GM18511 (cell line): Measurements from ENCODE around the gene SLC22A7.
"Not testable (repeated sequence)": the region's sequence is repeated elsewhere in the genome, so short reads cannot be mapped to it uniquely, and the experiment has no call there.

Source experiments
- ATAC-seq: cut with Tn5 transposase; IDR thresholded peaks from one replicate; pipeline ENCODE4 v1.9.1; 2021; ENCODE audit warnings: mild to moderate bottlenecking, moderate library complexity; ENCODE audit not compliant: unreplicated experiment

Gene SLC22A7

GRCh38 chr6:43334466-43335095, 36.5 kb downstream of the SLC22A7 start:
- no peak for ATAC-seq

DNA sequence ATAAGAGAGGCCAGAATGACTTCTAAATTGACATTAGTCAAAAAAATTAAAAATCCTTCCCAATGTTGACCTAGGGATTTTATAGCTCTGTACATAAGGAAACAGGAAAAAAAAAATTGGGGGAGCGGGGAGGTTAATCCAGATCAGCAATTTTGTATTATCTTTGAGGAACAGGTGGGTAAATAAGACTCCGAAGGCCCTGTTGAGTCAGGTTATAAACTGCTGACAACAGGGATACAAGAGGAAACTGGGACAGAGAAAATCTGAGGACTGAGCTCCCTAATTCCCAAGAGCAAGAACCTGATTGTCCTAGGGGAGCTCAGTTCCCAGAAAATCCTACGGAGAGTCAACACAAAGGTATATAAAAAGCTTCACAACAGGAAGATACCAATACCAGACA, 37.4 kb downstream of the SLC22A7 start:
- no peak for ATAC-seq

DNA sequence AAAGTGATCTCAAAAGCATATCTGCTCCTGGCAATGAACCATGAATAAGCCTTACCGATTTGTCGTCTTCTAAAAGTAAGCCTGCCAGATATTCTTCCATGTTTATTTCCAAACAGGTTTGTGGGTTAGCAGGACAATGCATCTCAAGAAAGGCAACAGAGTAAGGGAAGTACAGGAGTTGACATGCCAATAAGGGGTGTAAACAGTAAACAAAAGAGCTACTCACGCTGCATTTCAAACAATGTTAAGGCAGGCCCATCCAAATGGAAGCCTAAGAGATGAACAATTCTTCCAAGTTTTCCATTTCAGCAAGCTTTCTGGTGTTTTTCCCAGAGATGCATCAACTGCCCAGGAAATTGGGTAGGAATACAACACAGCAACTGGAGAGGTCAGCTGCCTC, 38.3 kb downstream of the SLC22A7 start:
- no peak for ATAC-seq

- peak; percentile 64 for ATAC-seq
Observed at GRCh38 chr6:43338243-43338642, 40.2 kb downstream of the SLC22A7 start.

- peak; percentile 88 for ATAC-seq
Observed at GRCh38 chr6:43339168-43339567, 41.1 kb downstream of the SLC22A7 start.

DNA sequence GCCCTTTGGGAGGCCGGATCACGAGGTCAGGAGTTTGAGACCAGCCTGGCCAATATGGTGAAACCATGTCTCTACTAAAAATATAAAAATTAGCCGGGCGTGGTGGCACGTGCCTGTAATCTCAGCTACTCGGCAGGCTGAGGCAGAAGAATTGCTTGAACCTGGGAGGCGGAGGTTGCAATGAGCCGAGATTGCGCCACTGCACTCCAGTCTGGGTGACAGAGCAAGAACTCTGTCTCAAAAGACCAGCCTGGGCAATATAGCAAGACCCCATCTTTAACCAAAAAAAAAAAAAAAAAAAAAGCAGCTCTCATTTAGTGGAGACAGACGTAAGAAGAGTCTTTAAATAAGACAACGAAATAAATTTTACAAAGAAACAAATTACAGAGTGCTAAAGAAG, 48.2 kb downstream of the SLC22A7 start:
- ATAC-seq: not testable (repeated sequence)

- ATAC-seq: no peak
Observed at GRCh38 chr6:43347021-43347420, 49.0 kb downstream of the SLC22A7 start.

DNA sequence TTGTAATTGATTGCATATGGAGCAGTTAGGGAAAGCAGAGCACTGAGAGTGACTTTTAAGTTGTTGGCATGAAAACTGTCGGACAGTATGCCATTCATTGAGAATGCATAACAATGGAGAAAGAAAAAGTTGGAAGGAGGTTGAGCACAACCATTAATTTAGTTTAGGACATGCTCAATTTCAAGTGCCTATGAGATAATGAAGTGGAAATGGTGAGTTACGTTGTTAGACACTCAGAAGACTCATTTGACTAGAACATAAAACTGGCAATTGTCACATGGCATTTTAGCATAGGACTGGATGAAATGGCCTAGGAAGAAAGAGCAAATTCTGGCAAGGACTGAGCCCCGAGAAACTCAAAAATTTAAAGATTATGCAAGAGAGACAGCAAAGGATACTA, 49.4 kb downstream of the SLC22A7 start:
- ATAC-seq: no peak

GRCh38 chr6:43351951-43352350, 53.9 kb downstream of the SLC22A7 start:
- not testable (repeated sequence) for ATAC-seq
